Measurements from ENCODE around the gene CACNG4.
"Not testable (repeated sequence)": the region's sequence is repeated elsewhere in the genome, so short reads cannot be mapped to it uniquely, and the experiment has no call there.

Gene CACNG4

DNA sequence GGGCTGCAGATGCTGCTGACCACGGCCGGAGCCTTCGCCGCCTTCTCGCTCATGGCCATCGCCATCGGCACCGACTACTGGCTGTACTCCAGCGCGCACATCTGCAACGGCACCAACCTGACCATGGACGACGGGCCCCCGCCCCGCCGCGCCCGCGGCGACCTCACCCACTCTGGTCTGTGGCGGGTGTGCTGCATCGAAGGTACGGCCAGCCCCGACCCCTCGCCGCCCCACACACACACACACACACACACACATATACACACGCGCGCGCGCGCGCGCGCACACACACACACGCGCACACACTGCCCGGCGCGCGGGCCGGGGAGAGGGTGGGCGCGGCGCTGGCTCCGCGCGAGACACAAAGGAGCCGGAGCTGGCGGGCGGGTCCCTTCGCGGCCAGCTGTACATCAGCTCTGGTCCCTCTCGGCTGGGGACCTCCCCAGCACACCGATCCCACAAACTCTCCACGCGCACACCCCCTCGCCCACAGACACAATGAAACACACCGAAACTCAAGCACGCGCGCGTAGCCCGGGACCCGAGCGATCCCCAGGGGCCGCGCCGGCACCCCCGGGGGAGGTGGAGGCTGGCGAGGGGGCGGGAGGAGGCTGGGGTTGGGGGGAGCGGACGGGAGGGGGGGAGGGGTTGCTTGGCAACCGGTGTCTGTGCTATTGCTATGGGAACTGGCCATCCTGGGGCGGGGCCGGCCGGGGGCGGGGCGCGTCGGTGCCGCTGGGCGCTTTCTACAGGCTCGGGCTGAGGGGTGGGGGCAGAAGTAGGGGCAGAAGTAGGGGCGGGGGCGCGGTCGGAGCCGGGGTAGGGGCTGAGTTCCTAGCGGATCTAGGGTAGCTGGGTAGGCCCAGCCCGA lies 658 bp downstream of the CACNG4 start:
- DNase-seq (ENCODE audit: low spot score): no peak

DNA sequence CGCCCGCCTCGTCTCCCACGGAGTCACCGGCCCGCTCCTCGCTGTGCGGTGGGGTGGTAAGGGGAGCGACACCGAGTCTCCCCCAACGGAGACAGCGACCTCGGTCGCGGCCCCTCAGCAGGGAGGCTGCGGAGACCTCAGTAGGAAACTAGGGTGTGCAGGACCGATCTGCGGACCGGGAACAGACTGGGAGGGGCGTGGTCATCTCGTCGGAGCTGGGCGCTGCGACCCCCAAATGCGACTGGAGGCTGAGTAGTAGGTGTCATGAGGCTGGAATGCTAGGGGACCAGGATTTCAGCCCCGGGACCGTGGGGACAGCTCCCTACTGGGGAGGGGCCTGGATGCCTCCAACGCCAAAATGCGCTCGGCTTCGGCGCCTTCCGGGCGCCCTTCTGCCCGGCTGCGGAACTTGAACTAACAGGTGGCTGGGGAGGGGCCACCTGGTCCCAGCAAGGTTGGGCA lies 1.3 kb downstream of the CACNG4 start:
- no peak for DNase-seq (ENCODE audit: low spot score)

GRCh38 chr17:66966298-66966697 lies 1.8 kb downstream of the CACNG4 start:
- no peak for DNase-seq (ENCODE audit: low spot score)

GRCh38 chr17:66966704-66967418 lies 2.4 kb downstream of the CACNG4 start:
- no peak for DNase-seq (ENCODE audit: low spot score)

- DNase-seq (ENCODE audit: low spot score): no peak
Measured at GRCh38 chr17:66967837-66968543, 3.5 kb downstream of the CACNG4 start.

GRCh38 chr17:66968916-66969315 lies 4.4 kb downstream of the CACNG4 start:
- DNase-seq (ENCODE audit: low spot score): no peak

- DNase-seq (ENCODE audit: low spot score): no peak
Measured at GRCh38 chr17:66970140-66970539, 5.6 kb downstream of the CACNG4 start.

- no peak for DNase-seq (ENCODE audit: low spot score)
Measured at GRCh38 chr17:66970797-66971196, 6.3 kb downstream of the CACNG4 start.

GRCh38 chr17:66971264-66971663 lies 6.8 kb downstream of the CACNG4 start:
- no peak for DNase-seq (ENCODE audit: low spot score)

DNA sequence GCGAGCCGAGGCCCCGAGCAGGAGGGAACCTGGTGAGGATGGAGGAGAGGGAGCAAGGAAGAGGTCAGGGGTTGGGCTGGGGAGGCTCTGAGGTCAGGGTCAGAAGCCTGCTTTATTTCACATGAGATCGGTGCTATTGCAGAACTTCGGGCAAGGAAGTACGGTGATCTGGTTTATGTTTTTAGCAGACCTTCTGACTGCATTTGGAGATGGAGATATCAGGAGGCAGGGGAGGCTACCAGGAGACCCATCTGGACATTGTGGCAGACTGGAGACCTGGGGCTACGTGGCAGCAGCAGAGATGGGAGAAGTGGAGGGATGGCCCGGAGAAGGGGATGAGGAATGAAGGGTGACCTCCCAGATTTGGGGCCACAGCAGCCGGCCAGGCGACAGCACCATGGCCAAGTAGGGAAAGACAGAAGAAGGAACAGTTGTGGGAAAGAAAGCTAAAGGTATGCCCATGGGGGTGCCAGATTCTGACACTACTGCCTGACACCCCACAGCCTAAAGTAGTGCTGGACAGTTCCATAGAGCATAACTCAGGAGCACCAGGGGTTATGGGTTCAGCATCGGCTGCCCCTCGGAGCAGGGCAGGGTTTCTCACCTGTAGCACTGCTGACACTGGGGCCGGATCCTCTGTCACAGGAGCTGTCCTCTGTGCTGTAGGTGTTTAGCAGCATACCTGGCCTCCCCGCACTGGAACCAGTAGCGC lies 7.4 kb downstream of the CACNG4 start:
- DNase-seq (ENCODE audit: low spot score): no peak

GRCh38 chr17:66972442-66972830 lies 7.9 kb downstream of the CACNG4 start:
- DNase-seq (ENCODE audit: low spot score): not testable (repeated sequence)

- DNase-seq (ENCODE audit: low spot score): no peak
Measured at GRCh38 chr17:66975188-66975587, 10.7 kb downstream of the CACNG4 start.

- peak; percentile 21 for DNase-seq (ENCODE audit: low spot score)
Measured at GRCh38 chr17:66975614-66976378, 11.3 kb downstream of the CACNG4 start.

- no peak for DNase-seq (ENCODE audit: low spot score)
Measured at GRCh38 chr17:66976379-66976663, 11.8 kb downstream of the CACNG4 start.

DNA sequence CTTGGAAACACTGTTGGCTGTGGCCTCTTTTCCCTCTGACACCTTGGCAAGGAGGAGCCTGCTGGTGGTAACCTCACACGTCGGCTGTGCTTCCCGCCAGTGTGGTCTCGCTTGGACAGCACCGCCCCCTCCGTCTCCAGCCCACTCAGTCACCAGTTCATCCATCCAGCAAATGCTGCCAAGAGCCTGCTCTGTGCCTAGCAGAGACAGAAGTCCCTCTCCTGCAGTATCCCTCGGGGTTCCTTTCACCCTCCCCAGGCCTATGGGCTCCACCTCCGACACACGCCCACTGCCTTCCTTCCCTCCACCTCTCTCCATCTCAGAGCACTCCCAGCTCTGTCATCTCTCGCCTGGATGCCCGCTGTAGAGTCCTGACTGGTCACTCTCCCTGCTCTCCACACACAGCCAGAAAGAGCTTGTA lies 12.3 kb downstream of the CACNG4 start:
- no peak for DNase-seq (ENCODE audit: low spot score)

GRCh38 chr17:66978514-66979061 lies 14.1 kb downstream of the CACNG4 start:
- peak; percentile 20 for DNase-seq (ENCODE audit: low spot score)

DNA sequence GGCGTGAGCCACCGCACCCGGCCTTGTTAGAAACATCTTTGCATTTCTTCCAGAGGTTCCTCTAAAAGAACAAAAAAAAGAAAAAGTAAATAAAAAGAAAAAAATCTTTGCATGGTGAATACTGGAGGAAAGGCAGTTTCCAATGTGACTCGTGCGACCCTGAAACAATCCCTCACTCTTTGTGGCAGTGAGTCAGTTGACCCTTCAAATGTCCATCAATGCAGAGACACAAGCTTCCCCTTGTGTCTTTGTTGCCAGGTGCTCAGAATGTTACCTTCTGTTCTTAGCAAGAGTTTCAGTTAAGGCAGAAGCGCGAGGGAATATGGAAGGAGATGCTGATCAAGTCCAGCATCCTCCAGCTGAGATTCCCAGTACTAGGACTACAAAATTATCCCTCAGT lies 16.4 kb downstream of the CACNG4 start:
- DNase-seq (ENCODE audit: low spot score): no peak

DNA sequence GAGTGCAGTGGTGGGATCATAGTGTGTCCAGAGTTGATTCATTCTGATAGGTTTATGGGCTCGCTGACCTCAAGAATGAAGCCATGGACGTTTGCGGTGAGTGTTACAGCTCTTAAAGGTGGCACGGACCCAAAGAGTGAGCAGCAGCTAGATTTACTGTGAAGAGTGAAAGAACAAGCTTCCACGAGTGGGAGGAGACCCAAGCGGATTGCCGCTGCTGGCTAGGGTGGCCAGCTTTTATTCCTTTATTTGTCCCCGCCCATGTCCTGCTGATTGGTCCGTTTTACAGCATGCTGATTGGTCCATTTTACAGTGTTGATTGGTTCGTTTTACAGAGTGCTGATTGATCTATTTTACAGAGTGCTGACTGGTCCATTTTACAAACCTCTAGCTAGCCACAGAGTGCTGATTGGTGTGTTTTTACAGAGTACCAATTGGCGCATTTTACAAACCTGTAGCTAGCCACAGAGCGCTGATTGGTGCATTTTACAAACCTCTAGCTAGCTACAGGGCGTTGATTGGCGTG lies 17.5 kb downstream of the CACNG4 start:
- DNase-seq (ENCODE audit: low spot score): no peak

DNA sequence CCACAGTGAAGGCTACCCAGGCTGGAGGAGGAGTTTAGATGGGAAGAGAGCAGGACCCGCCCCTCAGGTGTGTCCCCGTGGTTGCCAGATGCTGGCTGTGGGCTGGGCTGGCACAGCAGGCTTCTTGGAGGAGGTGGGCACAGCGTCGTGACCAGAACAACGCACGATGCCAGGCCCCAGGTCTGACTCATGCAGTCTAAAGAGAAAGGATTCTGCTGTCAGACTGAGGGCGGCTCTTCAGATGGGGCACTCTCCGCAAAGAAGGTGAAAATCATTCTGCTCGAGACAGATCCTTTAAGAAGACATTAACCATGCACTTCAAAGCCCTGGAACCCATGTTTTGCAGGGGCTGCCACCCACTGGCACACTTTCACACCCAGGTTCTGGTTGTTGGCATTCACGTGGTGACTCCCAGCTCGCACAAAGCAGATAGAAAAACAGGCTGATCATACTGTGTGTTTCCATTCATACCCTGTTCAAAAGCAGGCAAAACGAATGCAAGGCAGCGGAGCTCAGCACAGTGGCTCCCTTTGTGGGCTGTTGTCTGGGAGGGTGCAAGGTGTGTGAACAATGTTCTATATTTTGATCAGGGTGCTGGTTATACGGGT lies 19.0 kb downstream of the CACNG4 start:
- no peak for DNase-seq (ENCODE audit: low spot score)

DNA sequence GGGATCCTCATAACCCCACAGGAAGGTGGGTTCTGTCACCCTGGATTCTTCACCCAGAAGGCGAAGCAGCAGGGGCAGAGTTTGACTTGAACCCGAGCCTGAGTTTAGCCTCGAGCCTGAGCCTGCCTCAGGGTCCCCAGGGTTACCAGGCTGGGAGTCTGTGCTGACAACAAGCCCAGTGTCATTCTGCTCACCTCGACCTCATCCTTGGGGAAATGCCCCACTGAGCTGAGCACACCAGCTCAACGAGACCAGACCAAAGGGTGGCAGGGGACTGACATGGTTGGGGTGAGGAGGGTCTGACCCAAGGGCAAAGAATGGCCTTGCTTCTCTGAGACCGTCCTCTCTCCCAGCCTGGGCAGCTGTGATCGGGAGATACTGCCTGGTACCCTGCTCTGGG lies 20.2 kb downstream of the CACNG4 start:
- DNase-seq (ENCODE audit: low spot score): no peak

All from globus pallidus (tissue), 1 donor.